HUDEP-2 (cell line): ENCODE results near the gene CAMK1D.
"Not testable (repeated sequence)": the region's sequence is repeated elsewhere in the genome, so short reads cannot be mapped to it uniquely, and the experiment has no call there.

Experiments
- DNase-seq, 76 experiments: peaks; one replicate each; lab custom pipeline; 2025; ENCODE audit not compliant: unreplicated experiment in 76 of 76; lab: John Stamatoyannopoulos, UW

The CAMK1D gene

DNA sequence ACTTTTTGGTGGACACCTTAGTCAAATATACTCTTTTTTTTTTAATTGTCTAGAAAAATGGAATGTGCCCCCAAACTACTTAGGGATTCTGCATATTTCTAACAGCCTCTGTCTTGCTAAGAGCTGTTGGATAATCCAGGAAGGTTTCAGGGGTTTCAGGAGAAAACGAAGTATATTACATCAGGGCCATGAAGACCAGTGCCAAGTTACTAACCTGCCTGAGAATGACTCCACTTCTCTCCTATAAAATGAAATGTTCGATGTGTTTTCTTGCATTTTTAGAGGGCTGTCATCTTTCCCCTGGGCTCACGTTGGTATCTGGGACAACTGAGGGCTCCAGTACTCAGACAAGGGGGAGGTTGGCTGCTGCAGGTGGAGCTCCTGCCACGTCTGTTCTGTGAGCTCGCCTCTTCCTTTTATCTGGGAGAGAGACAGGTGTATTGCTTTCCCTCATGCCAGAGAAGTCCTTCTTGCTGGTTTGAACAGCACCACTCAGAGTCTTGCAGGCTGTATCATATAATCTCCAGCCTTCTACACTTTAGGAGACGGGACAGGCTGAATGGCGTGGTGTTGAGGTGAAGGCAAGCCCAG is 71.3 kb downstream of the CAMK1D start:
- DNase-seq = no peak

DNA sequence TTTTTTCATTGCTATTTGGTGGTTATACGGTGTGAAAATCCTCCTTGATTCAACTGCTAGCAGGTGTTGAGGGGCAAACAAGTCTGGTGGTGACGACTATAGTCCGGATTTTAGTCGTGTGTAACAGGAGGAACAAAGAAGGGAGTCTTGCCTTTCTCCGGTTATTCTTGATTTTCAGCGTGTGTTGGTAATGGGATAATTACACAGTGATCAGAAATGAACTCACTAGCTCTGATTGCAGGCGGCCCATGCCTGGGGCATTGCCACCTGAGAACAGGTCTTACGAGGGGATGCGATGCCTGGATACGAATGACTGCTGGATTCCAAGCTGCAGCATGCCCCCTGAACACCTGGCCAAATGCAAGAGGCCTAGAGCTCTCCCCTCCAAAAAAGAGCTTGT is 72.8 kb downstream of the CAMK1D start:
- no peak for DNase-seq

DNA sequence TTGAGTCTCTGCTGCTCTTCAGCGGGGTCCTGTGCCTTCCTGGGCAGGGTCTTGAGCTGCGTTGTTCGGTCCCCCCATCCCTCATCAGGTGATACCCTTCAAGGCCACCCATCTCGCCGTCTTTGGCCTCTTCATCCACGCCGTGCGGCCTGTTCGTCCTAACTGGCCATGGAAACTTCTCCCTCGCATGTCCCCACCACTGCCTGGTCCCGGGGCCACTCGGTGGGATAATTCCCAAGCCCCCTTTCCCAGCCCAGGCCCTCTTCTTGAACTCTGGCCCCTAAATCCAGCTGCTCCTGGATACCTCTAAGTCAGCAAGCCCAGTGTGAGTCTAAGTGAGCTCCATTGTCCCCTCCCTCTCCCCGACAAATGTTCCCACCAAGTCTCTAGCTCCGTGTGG is 74.5 kb downstream of the CAMK1D start:
- no peak for DNase-seq

DNA sequence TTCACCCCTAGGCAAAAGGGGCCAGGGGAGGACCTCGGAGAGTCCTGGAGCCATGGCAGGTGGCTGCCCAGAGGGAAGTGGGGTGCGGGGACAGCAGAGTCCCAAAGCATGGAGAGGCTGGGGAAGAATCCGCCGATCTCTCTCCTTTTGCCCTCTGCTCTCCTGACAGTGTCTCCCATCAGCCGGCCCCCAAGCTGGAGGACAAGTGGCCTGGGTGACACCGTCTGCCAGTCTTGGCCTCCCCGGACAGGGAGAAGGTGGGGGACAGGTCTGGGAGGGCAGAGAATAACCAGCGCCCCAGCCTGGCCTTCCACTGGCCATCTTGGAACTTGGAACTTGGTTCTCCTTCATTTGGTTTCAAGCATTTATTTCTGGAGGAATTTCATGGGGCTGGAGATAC is 77.9 kb downstream of the CAMK1D start:
- no peak for DNase-seq

DNA sequence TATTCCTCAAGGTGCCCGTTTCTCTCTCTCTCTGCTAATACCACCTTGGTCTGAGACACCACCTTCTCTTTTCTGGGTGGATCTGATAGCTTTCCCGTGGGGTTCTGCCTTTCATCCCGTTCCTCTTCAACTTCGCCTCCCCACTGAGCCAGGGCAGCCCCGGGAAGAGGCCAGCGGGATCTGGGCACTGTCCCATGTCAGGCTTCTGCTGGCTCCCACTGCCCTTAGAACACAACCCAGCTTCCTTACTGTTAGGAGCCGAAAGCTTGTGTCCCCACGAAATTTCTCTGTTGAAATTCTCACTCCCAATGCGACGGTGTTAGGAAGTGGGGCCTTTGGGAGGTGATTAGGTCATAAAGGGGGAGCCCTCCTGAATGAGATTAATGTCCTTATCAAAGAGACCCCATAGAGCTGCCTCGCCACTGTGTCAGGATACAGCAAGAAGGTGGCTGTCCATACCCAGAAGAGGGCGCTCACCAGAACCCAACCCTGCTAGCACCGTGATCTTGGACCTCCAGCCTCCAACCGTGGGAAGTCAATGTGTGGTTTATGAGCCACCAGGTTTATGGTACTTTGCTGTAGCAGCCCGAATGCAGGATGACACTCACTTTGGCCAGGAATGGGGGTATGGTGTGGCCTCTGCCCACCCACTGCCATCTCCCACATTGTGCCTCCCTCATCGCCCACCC is 79.2 kb downstream of the CAMK1D start:
- peak in 1 of 76 experiments; percentile 21 for DNase-seq

DNA sequence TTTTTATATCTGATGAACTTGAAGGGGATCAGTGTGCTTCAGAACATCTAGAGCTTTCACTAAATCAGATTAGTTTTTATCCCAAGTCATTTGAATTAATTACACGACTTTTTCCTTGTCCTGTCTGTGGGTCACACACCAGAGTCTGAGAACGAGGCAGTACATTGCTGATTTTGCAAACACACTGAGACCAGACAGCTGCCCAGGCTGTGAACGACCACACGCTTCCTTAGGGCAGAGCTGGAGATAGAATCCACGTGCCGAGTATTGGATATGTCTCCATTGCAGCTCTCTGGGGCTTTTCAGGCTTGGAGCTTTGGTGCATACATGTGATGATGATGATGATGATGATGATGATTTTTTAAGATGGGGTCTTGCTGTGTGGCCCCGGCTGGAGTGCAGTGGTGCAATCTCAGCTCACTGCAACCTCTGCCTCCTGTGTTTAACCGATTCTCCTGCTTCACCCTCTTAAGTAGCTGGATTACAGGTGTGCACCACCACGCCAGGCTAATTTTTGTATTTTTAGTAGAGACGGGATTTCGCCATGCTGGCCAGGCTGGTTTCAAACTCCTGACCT is 81.1 kb downstream of the CAMK1D start:
- no peak for DNase-seq

DNA sequence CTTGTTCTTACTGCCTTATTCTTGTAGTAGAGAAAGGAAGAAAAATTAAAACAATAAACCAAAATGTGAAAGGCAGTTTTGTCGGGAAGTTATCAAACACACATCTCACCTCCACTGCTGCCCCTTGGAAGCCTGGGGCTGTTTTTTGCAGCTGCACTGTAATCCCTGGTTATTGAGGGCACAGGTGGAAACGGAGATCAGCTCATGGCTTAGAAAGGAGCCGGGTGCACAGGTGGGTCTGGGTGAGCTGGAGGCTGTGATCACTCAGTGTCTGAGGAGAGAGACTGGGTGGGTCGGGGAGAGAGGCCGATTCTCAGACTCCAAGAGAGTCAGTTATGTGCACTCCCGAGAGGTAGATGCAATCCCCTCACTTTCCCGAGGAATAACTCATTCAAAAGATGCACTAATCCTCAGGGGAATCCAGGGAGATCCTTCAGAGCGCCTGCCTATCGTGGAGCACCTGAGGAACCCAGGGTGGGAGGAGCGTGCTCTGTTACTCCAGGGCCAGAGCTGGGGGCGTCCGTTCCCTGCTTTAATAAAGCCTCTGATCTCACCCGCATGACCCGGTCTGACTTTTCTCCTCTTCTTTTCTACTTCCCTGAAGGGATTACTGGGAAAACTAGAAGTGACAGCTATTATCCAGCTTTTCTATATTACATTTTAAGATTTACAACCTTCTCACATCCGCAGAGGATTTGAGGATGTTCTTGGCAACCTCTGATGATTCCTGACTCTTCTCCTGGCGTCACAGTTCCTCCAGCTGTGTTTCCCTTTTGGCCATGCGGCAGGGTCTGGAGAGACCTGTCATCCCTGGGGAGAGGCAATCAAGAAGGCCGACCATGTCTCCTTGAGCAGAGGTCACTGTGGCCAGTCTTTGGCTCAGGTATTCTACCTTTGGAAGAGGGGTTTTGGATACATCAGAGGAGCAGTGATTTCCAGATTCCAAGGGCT is 82.1 kb downstream of the CAMK1D start:
- no peak for DNase-seq

DNA sequence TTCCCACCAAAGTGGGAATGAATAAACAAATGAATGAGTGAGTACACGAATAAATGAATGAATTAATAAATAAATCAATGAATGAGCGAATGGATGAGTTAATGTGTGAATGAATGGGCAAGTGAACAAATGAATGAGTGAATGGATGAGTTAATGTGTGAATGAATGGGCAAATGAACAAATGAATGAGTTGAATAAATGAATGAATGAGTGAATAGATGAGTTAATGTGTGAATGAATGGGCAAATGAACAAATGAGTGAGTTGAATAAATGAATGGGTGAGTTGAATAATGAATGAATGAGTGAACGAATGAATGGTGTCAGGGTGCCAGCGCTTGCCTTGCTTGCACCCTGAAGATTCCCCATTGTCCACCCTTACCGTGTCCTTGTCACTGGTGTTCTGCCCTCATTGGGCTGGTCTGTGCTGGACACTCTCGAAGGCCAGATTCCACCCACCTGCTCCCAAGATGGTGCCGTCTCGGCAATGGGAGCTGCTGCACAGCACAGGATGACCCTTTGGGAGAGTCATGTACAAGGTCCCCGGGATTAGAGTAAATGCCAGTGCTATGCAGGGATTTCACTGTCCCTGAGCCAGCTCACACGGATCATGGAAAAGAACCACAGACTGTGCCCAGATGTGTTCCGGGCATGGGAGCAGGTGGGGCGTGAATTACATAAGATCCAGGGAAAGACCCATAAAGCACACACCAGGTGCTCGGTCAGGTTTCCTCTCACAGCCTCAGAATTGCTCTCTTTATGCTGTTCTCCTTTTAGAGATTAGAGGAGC is 83.2 kb downstream of the CAMK1D start:
- DNase-seq = no peak

DNA sequence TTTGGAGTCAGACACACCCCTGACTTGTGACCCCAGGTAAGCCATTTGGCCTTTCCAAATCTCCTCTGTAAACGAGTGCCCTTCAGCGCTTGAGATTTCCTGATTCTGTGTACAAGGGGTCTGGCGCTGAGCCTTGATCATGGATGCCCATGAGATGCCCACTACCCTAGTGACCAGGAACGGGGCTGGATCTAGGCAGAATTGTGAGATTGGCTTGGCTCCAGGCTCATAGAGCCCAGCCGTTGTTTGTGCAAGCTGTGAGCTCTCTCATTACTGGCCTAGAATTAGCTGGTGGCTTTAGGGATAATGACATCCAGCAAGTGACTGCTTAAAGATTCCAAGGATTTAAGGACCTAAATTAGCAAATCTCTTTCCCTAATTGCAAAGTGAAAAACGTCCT is 84.9 kb downstream of the CAMK1D start:
- DNase-seq = no peak

DNA sequence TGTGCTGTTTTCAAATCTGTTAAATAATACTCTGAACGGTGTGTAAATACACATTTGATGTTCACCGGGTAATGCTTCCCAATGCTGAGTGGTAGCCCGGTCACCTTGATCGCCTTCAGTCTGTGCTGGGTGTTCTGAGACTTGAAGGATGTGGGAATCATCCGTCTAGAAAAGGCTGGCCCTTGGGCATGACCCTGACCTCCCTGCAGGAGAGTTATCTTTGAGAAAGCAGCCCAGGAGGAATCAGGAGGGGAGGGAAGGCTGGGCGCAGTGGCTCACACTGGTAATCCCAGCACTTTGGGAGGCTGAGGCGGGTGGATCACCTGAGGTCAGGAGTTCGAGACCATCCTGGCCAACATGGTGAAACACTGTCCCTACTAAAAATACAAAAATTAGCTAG is 85.3 kb downstream of the CAMK1D start:
- DNase-seq = not testable (repeated sequence)

DNA sequence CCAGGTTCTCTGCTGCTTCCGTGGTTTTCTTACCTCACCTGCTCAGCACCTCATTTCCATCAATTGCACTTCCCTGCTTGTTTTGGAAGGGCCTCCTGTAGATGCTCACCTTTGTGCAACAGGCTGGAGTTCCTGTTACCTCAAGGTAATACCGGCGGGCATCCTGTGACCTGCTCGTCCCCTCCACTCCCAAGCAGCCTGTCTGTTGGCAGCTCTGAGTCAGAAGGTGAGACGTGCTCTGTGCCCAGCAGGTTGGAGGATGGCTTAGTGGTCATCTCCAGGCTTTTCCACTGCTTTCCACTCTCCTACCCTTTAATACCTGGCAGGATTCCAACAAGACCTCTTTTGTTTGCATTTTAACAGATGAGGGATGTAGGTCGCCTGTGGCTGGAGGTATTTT is 86.0 kb downstream of the CAMK1D start:
- no peak for DNase-seq

DNA sequence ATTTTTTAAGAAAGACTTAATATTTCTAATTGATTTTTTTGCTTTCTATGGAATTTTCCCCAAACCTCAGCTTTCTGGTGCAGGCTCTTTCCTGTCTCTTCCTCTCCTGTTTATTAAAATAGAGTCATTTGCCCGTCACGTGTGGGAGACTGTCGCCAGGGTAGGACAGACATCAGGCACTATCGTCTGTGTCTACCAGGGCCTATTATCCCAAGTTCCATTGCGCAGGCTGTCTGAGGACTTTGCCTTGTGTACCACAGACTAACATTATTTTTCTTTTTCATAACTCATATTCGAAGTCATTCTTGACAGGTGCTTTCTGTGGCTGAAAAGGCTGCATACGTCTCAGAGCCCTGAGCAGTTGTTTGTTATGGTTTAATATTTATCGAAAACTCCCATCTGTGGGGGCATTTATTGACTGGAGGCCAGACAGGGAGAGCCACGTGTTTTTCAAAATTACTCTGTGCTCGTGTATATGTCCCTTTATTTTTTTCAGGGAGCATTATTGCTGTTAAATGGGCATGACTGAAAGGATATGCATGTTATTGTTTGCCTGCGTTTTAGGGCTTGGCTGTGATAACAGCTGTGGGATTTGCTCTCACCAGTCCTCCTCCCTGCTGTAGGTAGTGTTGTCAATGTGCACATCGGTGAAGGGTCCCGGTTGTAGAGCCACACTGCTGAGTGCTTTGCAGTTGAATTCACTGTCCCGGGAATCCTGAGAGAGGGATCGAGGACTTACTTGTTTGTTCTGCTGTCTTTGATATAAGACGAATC is 89.8 kb downstream of the CAMK1D start:
- DNase-seq = no peak

DNA sequence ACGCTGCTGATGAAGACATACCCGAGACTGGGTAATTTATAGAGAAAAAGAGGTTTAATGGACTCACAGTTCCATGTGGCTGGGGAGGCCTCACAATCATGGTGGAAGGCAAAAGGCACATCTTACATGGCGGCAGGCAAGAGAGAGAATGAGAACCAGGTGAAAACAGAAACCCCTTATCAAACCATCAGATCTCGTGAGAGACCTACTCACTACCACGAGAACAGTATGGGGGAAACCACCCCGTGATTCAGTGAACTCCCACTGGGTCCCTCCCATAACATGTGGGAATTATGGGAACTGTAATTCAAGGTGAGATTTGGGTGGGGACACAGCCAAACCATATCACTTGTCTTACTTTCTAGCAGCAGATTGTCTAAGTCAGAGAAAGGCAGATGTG is 90.4 kb downstream of the CAMK1D start:
- not testable (repeated sequence) for DNase-seq

DNA sequence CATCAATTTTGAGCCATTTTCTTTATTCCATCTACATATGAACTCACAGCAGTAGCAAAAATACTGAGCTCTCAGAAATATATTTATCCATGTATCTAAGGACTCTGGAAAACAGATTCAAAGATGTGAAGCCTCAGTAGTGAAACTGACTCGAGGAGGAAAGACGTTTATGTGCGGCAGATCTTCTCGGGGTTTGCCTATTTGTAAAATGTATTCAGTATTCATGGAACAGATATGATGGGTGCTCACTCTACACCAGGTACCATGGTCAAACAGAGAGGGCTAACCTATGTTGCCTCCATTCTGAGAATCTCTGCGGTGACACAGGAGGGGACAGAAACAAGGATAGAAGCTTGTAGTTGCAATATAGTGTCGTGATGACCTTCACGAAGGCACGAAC is 93.7 kb downstream of the CAMK1D start:
- no peak for DNase-seq

DNA sequence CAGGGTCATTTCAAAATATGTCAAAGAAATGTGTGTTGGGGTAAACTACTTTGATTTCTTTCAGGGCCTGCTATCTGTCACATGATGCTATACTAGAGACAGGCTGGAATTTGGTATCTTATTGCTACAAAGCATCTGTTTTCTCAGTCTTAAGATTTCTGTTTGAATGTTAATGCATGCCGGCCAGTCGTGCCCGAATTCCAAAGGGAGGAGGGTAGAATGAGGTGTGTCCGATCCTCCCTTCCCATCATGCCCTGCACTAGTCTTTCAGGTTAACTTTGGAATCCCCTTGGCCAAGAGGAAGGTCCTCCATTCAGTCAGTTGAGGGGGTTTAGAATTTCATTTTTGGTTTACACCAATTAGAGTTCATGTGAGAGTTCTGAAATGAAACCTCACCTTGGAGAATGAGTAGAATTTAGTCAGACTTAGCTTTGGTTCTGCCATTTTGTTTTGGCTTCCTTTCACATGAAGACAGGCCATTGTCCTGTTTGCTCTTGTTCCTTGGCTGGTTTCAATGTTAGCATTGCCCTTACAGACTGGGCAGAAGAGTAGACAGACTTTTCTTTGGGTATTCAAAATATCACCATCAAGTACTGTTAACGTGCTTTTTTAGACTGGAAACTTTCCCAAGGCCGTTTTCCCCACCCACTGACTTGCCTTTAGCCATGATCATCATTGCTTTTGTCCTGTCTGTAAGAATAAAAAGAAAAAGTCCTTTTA is 95.8 kb downstream of the CAMK1D start:
- DNase-seq = no peak

DNA sequence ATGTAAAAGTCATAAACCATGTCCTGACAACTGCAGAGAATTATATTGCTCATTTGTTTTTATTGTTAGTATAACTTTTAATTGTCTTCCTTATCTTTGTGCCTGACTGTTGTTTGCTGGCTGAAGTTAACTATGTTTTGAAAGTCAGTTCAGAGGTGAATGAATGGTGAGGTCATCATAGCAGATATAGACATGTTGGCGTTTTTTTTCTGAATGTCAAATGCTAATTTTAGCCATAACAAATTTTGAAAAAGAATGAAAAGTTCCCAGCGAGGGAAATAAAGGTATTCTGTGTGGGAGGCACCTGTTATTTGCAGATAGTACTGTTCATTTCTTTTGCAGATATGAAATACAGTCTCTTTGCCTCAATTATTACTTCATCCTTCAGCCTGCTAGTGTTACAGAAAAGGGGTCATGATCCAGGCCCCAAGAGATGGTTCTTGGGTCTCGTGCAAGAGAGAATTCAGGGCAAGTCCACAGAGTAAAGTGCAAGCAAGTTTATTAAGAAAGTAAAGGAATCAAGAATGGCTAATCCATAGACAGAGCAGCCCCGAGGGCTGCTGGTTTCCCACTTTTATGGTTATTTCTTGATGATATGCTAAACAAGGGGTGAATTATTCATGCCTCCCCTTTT is 96.5 kb downstream of the CAMK1D start:
- no peak for DNase-seq

DNA sequence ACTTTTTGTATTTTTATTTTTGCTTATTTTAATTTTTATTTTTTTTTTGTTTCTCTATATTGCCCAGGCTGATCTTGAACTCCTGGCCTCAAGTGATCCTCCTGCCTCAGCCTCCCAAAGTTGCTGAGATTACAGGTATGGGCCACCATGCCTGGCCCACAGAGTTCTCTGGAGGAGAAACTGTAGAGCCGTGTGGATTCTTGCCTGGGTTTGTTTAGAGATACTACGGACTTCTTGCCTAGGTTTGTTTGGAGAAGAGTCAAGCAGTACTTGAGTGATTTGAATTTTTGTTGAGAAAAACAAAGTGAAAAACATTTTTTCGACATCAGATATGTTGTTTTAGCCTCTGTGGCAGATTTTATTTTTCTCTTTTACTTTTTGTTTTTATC is 99.0 kb downstream of the CAMK1D start:
- DNase-seq = no peak

DNA sequence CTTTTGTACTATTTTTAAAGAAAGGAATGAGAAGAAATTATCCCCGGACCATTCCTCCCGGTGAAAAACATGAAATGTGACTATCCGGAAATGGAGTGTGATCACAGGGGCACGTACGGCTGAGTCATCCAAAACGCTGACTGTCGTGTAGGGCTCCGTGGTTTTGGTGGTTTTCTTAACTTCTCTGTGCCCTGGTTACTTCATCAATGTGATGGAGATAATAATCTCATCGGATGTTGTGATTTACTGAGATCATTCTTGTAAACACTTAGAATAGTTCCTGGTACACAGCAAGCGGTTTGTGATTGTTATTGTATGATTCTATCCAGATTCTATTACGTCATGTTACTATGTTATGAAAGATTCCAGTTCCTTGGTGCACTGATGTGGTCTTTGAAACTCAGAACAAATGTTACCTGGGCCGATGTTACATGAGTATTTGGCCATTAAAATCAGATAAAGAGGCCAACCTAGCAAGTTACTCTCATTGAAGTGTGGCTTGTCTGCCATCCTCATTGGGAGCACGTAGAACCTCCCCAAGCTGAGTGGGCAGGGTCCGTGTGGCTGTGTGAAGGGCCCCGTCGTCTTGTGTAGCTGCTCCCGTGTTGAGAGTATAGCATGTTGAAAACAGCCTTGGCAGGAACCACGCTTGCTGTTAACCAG is 99.5 kb downstream of the CAMK1D start:
- peak in 15 of 76 experiments; percentile 2 to 28 (median 10) for DNase-seq
